ENCODE data around the gene DDAH1.

Gene DDAH1

DNA sequence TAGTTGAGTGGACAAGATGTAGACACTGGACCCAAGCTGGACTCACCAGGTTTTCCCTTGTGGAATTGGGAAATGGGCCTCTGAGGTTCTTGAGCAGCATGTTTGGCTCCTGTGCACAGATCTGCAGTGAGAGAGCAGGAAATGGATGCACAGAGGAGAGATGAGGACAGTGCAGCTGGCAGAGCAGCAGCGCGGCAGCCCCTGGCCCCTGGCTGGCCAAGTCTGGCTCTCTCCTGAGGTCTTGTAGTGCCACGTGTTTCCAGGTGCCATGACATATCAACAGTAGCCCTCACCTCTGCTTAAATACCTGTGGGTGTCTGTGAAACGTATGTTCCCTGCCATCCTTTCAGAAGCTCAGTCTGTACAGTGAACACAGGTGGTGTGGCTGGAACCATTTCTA lies 169.3 kb downstream of the DDAH1 start:
- no peak for DNase-seq

DNA sequence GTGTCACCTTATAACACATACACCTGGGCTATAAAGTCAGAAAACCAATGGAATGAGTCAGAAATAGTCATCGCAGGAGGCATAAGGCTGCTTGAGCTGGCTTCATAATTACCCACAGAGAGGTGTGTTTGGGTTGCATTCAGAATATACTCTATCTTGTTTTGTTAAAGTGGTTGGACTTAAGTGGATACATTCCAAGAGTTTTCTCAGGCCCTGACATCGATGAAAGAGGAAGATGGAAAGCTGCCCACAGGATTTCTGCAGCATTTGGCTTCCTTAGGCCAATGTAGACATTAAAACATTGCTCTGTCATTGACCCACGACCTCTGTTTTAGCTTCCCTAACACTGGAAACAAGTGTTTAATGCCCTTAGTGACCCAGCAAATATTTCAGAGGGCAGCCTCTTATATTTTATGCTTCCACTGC lies 169.9 kb downstream of the DDAH1 start:
- no peak for DNase-seq

DNA sequence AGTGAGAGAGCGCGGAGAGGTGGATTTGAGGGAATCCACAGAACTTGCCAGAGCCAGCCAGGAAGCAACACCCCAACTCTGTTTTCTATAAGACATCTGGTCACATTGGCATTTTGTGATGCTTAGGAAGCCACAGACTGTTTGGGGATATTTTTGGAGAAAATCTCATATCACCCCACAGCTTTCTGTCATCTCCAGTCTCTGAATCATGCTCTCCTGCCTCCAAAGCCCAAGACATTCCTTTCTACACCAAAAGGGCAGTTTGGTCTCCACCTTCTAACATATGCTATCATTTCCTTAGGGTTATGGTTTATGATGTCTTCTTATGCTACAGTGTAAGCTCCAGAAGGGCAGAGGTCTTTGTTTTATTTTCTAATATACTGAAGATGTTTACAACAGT lies 174.1 kb downstream of the DDAH1 start:
- DNase-seq, result no peak

GRCh38 chr1:85289848-85290335 lies 175.1 kb downstream of the DDAH1 start:
- no peak for DNase-seq

- no peak for DNase-seq
Observed at GRCh38 chr1:85289207-85289847, 175.6 kb downstream of the DDAH1 start.

GRCh38 chr1:85284202-85284601 lies 180.8 kb downstream of the DDAH1 start:
- DNase-seq, result no peak

DNA sequence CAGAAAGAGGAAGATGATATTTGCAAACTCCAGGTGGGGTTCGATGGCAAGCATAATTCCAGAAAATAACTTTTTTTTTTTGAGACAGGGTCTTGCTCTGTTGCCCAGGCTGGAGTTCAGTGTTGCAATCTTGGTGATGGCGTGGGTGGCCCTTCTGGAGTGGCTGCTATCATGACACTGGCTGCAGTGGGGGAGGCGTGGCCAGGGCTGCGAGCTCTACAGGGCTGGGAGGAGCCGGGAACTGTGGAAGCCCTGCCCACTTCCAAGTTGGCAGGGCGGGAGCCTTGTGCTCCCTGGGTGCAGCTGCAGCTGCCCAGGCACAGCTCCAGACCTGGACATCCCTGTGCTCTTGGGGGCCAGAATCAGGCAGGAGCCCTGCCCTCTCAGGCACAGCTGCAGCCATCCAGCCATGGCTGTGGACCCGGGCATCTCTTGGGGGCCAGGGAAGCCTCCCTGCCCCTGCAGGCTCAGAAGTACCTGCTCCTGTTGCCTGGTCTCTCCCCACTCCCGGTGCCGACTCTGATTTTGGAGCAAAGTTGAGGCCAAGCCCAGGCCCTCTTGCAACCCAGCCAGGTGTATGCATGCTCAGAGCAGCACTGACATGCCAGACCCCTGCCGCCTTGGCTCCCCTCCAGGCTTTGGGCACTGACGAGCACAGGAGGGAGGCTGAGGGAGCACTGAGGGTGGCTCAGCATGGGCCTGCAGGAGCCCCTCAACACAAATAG lies 181.3 kb downstream of the DDAH1 start:
- DNase-seq, result no peak

- DNase-seq, result no peak
Observed at GRCh38 chr1:85282424-85282823, 182.5 kb downstream of the DDAH1 start.

DNA sequence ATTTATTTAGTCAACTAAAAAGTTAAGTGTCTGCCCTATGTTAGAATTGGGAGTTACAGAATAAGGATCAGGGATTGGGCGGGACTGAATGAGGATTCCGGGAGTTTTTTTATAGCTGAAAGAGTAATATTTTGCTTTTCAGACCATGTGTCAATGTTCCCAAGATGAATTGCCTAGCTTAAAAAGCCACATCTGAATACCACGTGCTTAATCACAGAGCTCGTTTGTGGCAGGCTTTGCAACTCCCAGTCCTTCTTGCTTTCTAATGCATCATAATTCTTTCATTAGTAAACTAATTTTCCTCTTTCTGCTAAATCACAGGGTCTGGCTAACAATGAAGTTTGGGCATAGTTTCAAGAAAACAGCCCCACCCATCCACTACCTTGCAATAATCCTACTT lies 184.3 kb downstream of the DDAH1 start:
- DNase-seq, result no peak

DNA sequence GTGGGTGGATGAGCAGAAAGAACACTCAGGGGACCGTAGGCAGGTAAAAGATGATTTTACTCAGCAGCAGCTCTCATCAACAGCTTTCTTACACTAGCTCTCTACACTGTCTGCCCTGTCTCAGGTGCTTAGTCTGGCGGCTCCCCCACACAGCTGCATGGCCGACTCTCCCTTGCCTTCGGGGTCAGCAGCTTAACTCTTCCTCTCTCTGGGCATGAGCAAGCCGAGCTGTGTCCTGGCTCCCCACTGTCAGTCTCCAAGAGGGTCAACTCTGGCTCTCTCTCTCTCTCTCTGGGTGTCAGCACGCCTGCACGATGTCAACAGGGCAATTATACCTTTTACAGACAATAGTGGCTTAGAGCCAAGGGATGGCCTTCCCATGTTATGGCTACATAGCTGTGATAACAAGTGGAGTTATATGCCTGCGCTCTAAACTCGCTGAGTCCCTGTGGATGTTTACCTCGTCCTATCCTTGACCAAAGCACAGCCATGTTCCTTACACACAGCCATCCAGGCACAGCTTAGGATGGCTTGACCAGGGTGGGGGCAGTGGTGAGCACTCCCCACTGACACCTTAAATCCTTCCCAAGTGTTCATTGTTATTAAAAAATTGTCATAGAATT lies 185.4 kb downstream of the DDAH1 start:
- no peak for DNase-seq

- DNase-seq, result peak; percentile 16
Observed at GRCh38 chr1:85278853-85279314, 186.1 kb downstream of the DDAH1 start.

DNA sequence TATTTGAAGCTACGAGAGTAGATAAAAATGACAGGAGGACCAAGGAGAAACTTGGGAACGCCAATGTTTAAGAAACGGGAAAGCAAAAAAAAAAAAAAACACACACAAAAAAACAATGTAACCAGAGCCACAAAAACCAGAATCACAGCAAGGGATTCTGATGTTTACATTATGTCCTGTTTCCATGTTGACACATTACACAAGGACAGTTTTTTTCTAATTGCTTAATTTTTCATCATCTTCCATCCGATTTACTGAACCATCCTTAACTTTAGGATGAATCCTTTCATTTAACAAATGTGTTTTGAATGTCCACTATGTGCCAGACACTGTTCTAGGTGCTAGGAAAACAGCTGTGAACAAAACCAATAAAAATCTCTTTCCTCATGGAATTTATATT lies 187.2 kb downstream of the DDAH1 start:
- DNase-seq, result no peak

DNA sequence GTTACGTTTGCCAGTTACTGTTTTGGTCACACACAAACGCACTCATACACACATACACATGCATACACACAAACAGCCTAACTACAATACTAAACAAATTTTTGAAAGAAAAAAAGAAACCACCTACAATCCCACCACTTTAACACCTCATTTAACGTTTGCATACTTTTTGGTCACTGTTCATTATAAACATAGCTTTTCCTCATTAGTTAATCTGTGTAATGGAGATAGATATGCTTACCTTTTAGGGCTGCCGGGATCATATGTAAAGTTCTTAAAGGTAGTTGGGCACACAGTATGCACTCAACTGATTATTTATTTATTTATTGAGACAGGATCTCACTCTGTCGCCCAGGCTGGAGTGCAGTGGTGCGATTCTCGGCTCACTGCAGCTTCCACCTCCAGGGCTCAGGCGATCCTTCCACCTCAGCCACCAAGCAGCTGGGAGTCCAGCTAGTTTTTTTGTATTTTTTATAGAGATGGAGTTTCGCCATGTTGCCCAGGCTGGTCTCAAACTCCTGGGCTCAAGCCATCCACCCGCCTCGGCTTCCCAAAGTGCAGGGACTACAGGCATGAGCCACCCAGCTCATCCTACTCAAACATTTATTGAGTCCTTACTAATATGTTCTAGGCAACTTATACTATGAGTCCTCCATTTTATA lies 187.8 kb downstream of the DDAH1 start:
- no peak for DNase-seq

- DNase-seq, result peak; percentile 98
Observed at GRCh38 chr1:85276215-85276977, 188.6 kb downstream of the DDAH1 start, which contains the start of gene BCL10. BCL10 (minus strand) TSS chr1:85276632; CDS start chr1:85276352, 280 bp downstream.

DNA sequence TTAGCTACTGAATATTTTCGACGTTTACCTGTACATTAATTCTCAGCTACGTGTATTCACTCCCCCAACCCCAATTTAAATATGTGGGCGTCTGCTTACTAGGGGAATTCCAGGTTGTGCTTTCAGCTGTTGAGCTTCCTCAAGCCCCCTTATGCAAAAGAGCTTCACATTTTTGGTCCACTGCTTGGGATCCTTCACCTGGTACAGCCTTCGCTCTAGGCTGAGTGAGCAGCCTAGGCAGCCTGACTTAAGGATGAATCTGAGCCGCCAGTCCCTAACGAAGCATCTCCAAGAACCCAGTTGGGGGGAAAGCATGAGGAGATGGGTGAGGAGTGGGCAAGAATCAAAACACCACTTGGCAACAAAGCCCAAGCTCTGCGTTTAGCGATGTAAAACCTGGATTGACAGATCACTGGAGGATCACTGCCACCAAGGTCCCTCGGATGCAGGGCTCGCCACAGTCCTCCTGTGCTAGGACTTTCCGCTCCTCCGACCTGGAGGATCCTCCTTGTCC lies 189.2 kb downstream of the DDAH1 start:
- DNase-seq, result no peak

DNA sequence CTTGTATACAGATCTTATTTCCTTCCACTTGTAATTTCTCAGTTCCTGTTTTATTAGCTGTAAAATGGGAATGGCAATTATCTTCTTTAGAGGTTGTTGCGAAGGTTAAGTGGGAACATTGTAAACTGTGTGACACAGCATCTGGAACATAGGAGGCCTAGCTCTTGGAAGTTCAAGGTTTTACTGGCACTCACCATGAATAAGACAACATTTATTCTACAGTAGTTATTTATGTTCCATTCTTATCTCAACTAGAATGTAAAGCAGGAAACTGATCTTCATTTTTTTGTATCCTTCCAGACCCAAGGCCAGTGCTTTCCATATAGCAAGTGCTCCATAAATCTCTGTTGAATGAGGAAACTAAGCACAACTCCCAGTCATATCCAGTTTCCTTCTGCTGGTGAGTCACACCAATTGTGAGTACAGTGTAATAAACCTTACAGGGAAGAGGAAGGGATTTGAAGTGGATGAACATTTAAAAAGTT lies 189.9 kb downstream of the DDAH1 start:
- no peak for DNase-seq

GRCh38 chr1:85273397-85273796 lies 191.6 kb downstream of the DDAH1 start:
- no peak for DNase-seq

GRCh38 chr1:85268801-85269585 lies 196.0 kb downstream of the DDAH1 start:
- DNase-seq, result no peak

Measured in activated effector memory CD4-positive, alpha-beta T cell treated with Interleukin-2 at 50 U/mL for 16 hours (primary cell).